Right hindlimb (tissue), 1 donor: ENCODE data around the gene CCDC78.

ENCODE experiments used
- DNase-seq: peaks from one replicate; pipeline ENCODE4 v3.0.0-alpha.2; 2018

Gene CCDC78

GRCh38 chr16:676913-677312 is 49.3 kb downstream of the CCDC78 start:
- DNase-seq: no peak

- no peak for DNase-seq
Observed at GRCh38 chr16:676565-676902, 49.7 kb downstream of the CCDC78 start.

GRCh38 chr16:675884-676564 is 50.2 kb downstream of the CCDC78 start:
- DNase-seq: no peak

DNA sequence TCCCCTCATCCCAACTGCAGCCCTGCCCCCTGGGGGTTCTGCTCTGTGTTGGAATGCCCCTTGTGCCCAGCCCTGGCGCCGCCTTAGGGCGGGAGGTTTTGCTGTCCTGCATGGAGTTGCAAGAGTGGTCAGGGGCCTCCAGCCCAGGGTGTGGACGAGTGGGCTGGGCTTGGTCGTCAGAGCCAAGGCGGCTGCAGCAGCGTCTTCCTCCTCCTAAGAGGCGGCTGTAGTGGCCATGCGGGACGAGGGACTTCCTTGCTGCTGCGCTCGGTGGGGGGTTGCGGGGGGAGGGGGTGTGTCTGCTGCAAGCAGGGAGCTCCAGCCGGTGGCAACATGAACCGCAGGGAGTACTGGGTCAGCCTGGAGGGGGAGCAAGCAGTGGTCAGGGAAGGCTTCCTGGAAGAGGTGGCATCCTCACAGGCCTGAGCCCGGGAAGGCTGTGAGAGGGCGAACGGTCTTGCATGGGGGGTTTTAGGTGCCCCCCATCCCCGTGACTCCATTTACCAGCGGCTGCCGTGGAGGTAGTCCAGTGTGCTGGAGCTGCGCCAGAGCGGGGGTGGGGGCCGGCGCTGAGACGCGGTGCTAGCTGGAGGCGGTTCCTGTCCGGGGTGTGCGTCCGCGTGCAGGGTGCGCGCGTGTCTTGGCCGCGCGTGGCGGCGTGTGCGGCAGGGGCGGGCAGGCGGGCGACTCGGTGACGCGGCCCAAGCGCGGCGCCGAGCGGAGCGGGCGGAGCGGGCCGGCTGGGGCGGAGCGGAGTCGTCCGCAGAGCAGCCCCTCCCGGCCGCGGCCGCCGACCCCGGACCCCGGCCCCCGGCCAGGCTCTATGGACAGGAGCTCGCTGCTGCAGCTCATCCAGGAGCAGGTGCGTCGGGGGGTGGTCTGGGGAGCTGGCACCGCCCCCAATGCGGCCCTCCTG is 51.0 kb downstream of the CCDC78 start, which contains the start of gene RHBDL1:
RHBDL1 (plus strand) TSS at position 704 of the 916 bp plus-strand sequence; CDS start at position 824, 120 bp downstream.
- no peak for DNase-seq

- DNase-seq: no peak
Observed at GRCh38 chr16:674214-674881, 51.9 kb downstream of the CCDC78 start.

- DNase-seq: no peak
Observed at GRCh38 chr16:673399-673991, 52.7 kb downstream of the CCDC78 start.

GRCh38 chr16:672851-673250 is 53.4 kb downstream of the CCDC78 start:
- no peak for DNase-seq
